Naive thymus-derived CD4-positive, alpha-beta T cell (primary cell): ENCODE measurements around the gene CERS6. TPM values are rescaled to one million over a fixed set of nuclear protein-coding genes. Genes with fewer than 3 reads are reported as not detected.

Experiments used
- ATAC-seq: fragments of 150-1000 bp; cut with Tn5 transposase; 2 replicates; pipeline ENCODE4 v1.10.0; 2021; ENCODE audit warnings: mild to moderate bottlenecking, moderate library complexity
- CTCF ChIA-PET: fragments of 350-600 bp; sonication (Branson Sonifier 250); formaldehyde crosslinking; loops from one replicate; lab custom pipeline; 2021; ENCODE audit warnings: antibody characterized with exemption; lab: Charles Lee
- POLR2A ChIA-PET: fragments of 350-600 bp; sonication (Branson Sonifier 250); formaldehyde crosslinking; loops from one replicate; lab custom pipeline; 2021; ENCODE audit warnings: antibody characterized with exemption, inconsistent platforms; lab: Charles Lee
- DNase-seq, 9 donors: peaks; one replicate each; pipeline versions ENCODE4 v3.0.0 to v3.0.0-alpha.2; 2020 to 2022; ENCODE audit warnings: mixed read lengths in 1 of 9
- H3K27ac ChIP-seq: one replicate; pipeline ENCODE4 v1.7.0; 2013; ENCODE audit warnings: mild to moderate bottlenecking, low read depth, low read length, moderate library complexity
- H3K27me3 ChIP-seq, 2 donors: one replicate each; pipeline ENCODE4 v1.7.0; 2013; ENCODE audit warnings: low read length in 2 of 2, mild to moderate bottlenecking in 2 of 2, moderate library complexity in 2 of 2; ENCODE audit not compliant: control insufficient read depth in 2 of 2, insufficient read depth in 2 of 2
- H3K36me3 ChIP-seq, 3 experiments: 1 replicate in 2 of 3; 2 replicates in 1 of 3; pipeline ENCODE4 v1.7.0; 2013; ENCODE audit warnings: low read length in 3 of 3, mild to moderate bottlenecking in 3 of 3, moderate library complexity in 1 of 3; ENCODE audit not compliant: insufficient read depth in 3 of 3, control insufficient read depth in 2 of 3
- H3K4me1 ChIP-seq, 2 donors: one replicate each; pipeline ENCODE4 v1.7.0; 2013; ENCODE audit warnings: low read length in 2 of 2, mild to moderate bottlenecking in 2 of 2, moderate library complexity in 1 of 2; ENCODE audit not compliant: control insufficient read depth in 2 of 2, insufficient read depth in 2 of 2
- H3K4me3 ChIP-seq: 2 replicates; pipeline ENCODE4 v1.7.0; 2013; ENCODE audit warnings: mild to moderate bottlenecking, low read length
- H3K9me3 ChIP-seq, 3 experiments: 1 replicate in 2 of 3; 2 replicates in 1 of 3; pipeline ENCODE4 v1.7.0; 2013; ENCODE audit warnings: low read length in 3 of 3; ENCODE audit not compliant: control insufficient read depth in 2 of 3
- H3K27ac Mint-ChIP-seq, 9 donors: one replicate each; pipeline ENCODE4 v1.8.0; 2020 to 2022; ENCODE audit warnings: mixed read lengths in 9 of 9, mild to moderate bottlenecking in 8 of 9, moderate library complexity in 5 of 9, inconsistent platforms in 2 of 9
- H3K27me3 Mint-ChIP-seq, 5 donors: one replicate each; pipeline ENCODE4 v1.8.0; 2021 to 2022; ENCODE audit warnings: mixed read lengths in 5 of 5, mild to moderate bottlenecking in 1 of 5
- H3K36me3 Mint-ChIP-seq, 5 donors: one replicate each; pipeline ENCODE4 v1.8.0; 2020 to 2022; ENCODE audit warnings: mixed read lengths in 5 of 5, mild to moderate bottlenecking in 3 of 5, inconsistent platforms in 1 of 5
- H3K4me1 Mint-ChIP-seq, 7 donors: one replicate each; pipeline ENCODE4 v1.8.0; 2020 to 2022; ENCODE audit warnings: mixed read lengths in 7 of 7, mild to moderate bottlenecking in 3 of 7, inconsistent platforms in 1 of 7
- H3K4me3 Mint-ChIP-seq, 10 donors: one replicate each; pipeline ENCODE4 v1.8.0; 2020 to 2022; ENCODE audit warnings: mild to moderate bottlenecking in 10 of 10, mixed read lengths in 10 of 10, moderate library complexity in 6 of 10, inconsistent platforms in 2 of 10
- H3K9me3 Mint-ChIP-seq, 11 donors: one replicate each; pipeline ENCODE4 v1.8.0; 2020 to 2022; ENCODE audit warnings: mixed read lengths in 11 of 11, mild to moderate bottlenecking in 4 of 11, inconsistent platforms in 1 of 11, moderate library complexity in 1 of 11
- intact Hi-C, 2 donors: fragments of 100-400 bp; cut with micrococcal nuclease; formaldehyde crosslinking; loops; one replicate each; pipeline ENCODE4 v1.15.1; 2023
- polyA plus RNA-seq, 2 donors: library from polyadenylated mRNA; unstranded; fragments of 300-500 nt; fragmentation: Illumina TruSeq; gene quantifications; one replicate each; pipeline ENCODE4 v1.2.3, GENCODE V29; 2021
- total RNA-seq, 6 experiments: library from RNA in 5 of 6; stranded (reverse) in 5 of 6; gene quantifications; 1 replicate in 5 of 6; 2 replicates in 1 of 6; pipeline ENCODE4 v1.2.3 and lab custom pipeline; 2021 to 2026

CERS6 gene
- total and polyA plus RNA-seq, 7 experiments from 2014 or later, result 9.1 to 28.4 (median 19.7) TPM

DNA sequence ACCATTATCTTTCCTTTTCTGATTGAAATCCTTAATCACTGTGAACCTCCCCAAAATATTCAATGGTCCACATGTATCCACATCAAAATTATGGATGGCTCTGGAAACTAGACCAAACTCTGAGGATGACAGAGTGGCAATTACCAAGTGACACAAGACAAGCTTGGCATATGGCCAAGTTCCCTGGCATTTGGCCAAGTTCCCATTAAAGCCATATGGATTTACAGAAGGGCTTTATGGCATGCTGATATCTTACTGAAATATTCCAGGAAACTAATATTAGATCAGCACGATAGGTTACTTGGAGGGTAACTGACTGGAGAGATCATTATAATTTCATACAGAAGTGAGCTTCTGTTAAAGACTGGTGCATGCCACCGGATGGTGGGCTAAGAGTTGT is 21.9 kb upstream of the CERS6 start:
- no peaks in the 10 kb centered on the region for H3K27me3 Mint-ChIP-seq
- POLR2A ChIA-PET, result interaction anchor here (0.7 to 6.3 kb wide), 11 partner anchors 8 to 253 kb away, joined by 3 to 35 read pairs (median 3); partner anchors contain the start of gene CERS6
- CTCF ChIA-PET, result interaction anchor here (0.7 to 1.4 kb wide), 5 partner anchors 9 to 326 kb away, joined by 3 to 4 read pairs (median 3); no protein-coding TSS in a partner anchor
- peaks cover 0 to 2% (median 0%) of the 10 kb centered on the region in 11 donors for H3K9me3 Mint-ChIP-seq
- intact Hi-C loops, result loop anchor here in 1 of 2 donors (5.0 kb wide), 1 partner anchor 187 kb away; the partner anchor contains the start of gene STK39
- no peaks in the 10 kb centered on the region for H3K27me3 ChIP-seq
- H3K4me1 ChIP-seq, result peaks cover 6 to 59% of the 10 kb centered on the region in 2 donors
- H3K36me3 Mint-ChIP-seq, result peaks cover 0 to 6% (median 4%) of the 10 kb centered on the region in 5 donors
- no peak for DNase-seq
- H3K4me3 Mint-ChIP-seq, result peak overlapping the region in 4 of 10 donors; percentile 34 to 78 (median 70)
- ATAC-seq, result no peak
- H3K36me3 ChIP-seq, result no peaks in the 10 kb centered on the region
- no peak overlapping the region for H3K27ac ChIP-seq
- H3K9me3 ChIP-seq, result no peaks in the 10 kb centered on the region
- H3K4me3 ChIP-seq, result no peak overlapping the region
- H3K27ac Mint-ChIP-seq, result peak overlapping the region in 5 of 9 donors; percentile 6 to 94 (median 48)
- peaks cover 31 to 94% (median 70%) of the 10 kb centered on the region in 7 donors for H3K4me1 Mint-ChIP-seq

DNA sequence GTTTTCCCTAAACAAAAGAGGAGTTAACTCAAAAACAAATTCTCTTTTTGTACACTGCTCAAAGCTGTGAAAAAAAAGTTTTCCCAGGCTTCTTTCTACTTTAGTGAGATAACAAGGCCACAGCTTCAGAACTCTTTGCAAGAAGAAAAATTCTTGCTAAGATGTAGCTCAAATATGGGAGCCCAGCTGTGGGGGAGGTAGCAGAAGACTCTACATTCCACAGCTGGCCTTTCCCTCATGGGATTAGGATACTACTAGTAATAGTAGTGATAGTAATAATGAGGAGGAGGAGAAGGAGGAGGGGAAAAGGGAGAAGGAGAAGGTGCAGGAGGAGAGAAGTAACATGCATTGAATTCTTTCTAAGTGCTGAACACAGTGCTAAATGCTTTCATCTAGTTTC is 19.2 kb upstream of the CERS6 start:
- POLR2A ChIA-PET, result interaction anchor here (0.5 to 6.3 kb wide), 4 partner anchors 10 to 18 kb away, joined by 3 to 35 read pairs (median 18); partner anchors contain the start of gene CERS6
- intact Hi-C loops, result no loop called here
- H3K9me3 Mint-ChIP-seq, result peaks cover 0 to 1% (median 0%) of the 10 kb centered on the region in 11 donors
- Histone ChIP-seq H3K36me3 (no peaks in the 10 kb centered on the region), H3K27ac (no peak overlapping the region), H3K27me3 (no peaks in the 10 kb centered on the region), H3K4me3 (no peak overlapping the region), H3K9me3 (no peaks in the 10 kb centered on the region), H3K4me1 (peaks cover 6 to 61% of the 10 kb centered on the region in 2 donors)
- CTCF ChIA-PET, result no interaction called here
- no peak for DNase-seq
- peaks cover 33 to 92% (median 79%) of the 10 kb centered on the region in 7 donors for H3K4me1 Mint-ChIP-seq
- peak overlapping the region in 6 of 10 donors; percentile 13 to 71 (median 58) for H3K4me3 Mint-ChIP-seq
- peak; percentile 33 for ATAC-seq
- peaks cover 0 to 3% (median 0%) of the 10 kb centered on the region in 5 donors for H3K36me3 Mint-ChIP-seq
- peaks cover 0 to 2% (median 0%) of the 10 kb centered on the region in 5 donors for H3K27me3 Mint-ChIP-seq
- peak overlapping the region in 6 of 9 donors; percentile 4 to 76 (median 68) for H3K27ac Mint-ChIP-seq

DNA sequence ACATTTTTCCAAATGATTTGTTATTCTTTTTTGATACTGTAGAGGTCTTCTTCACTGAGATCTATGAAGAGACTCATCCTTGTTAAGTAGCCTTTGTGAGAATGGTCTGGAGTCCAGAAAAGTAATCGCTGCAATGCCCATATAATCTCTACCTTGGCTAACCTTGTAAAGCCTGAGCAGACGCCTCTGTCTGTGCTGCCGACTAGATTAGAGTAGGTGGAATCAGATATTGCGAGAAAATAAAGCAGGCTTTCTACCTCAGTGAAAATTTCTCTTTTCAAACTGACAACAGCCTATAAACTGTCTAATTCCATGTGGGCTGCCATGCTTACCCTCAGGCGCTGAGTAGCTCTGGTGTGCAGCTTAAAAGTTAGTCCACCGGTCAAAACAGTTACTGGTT is 17.5 kb upstream of the CERS6 start:
- no peak overlapping the region for H3K27ac ChIP-seq
- no peaks in the 10 kb centered on the region for H3K36me3 ChIP-seq
- ChIA-PET POLR2A (interaction anchor here (1.0 kb wide), 1 partner anchor 17 kb away, joined by 3 read pairs; no protein-coding TSS in a partner anchor), CTCF (interaction anchor here (0.7 kb wide), 1 partner anchor 13 kb away, joined by 3 read pairs; no protein-coding TSS in a partner anchor)
- H3K4me1 ChIP-seq, result peaks cover 0 to 50% of the 10 kb centered on the region in 2 donors
- no peaks in the 10 kb centered on the region for H3K9me3 ChIP-seq
- no peaks in the 10 kb centered on the region for H3K36me3 Mint-ChIP-seq
- no peaks in the 10 kb centered on the region for H3K27me3 ChIP-seq
- DNase-seq (no peak), ATAC-seq (no peak)
- peak overlapping the region in 1 of 10 donors; percentile 26 for H3K4me3 Mint-ChIP-seq
- peaks cover 0 to 2% (median 0%) of the 10 kb centered on the region in 5 donors for H3K27me3 Mint-ChIP-seq
- H3K4me3 ChIP-seq, result no peak overlapping the region
- peaks cover 22 to 85% (median 68%) of the 10 kb centered on the region in 7 donors for H3K4me1 Mint-ChIP-seq
- intact Hi-C loops, result no loop called here
- H3K27ac Mint-ChIP-seq, result peak overlapping the region in 1 of 9 donors; percentile 12
- H3K9me3 Mint-ChIP-seq, result no peaks in the 10 kb centered on the region

DNA sequence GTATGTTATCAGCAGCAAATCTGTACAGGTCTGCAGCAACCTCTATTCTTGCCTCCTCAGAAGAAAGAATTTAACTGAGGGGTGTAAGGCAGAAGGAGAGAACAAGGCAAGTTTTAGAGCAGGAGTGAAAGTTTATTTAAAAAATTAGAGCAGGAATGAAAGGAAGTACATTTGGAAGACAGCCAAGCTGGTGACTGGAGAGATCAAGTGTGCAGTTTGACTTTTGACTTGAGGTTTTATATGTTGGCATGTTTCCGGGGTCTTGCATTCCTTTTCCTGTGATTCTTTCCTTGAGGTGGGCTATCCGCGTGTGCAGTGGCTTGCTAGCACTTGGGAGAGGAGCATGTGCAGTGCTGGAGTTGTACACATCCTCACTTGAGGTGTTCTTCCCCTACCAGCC is 16.5 kb upstream of the CERS6 start:
- Mint-ChIP-seq H3K36me3 (peaks cover 0 to 2% (median 0%) of the 10 kb centered on the region in 5 donors), H3K27ac (peak overlapping the region in 2 of 9 donors; percentile 8 to 27), H3K9me3 (peaks cover 0 to 2% (median 0%) of the 10 kb centered on the region in 11 donors), H3K27me3 (peaks cover 0 to 2% (median 0%) of the 10 kb centered on the region in 5 donors), H3K4me3 (peak overlapping the region in 7 of 10 donors; percentile 0 to 75 (median 41)), H3K4me1 (peaks cover 12 to 85% (median 67%) of the 10 kb centered on the region in 7 donors)
- Histone ChIP-seq H3K27me3 (no peaks in the 10 kb centered on the region), H3K36me3 (no peaks in the 10 kb centered on the region), H3K4me1 (peaks cover 0 to 44% of the 10 kb centered on the region in 2 donors), H3K4me3 (no peak overlapping the region), H3K9me3 (no peaks in the 10 kb centered on the region), H3K27ac (no peak overlapping the region)
- DNase-seq, result peak in 1 of 9 donors; percentile 29
- no peak for ATAC-seq
- CTCF ChIA-PET, result interaction anchor here (1.1 kb wide), 1 partner anchor 12 kb away, joined by 4 read pairs; no protein-coding TSS in a partner anchor
- POLR2A ChIA-PET, result interaction anchor here (0.7 to 4.8 kb wide), 3 partner anchors 7 to 16 kb away, joined by 3 to 29 read pairs (median 3); no protein-coding TSS in a partner anchor
- intact Hi-C loops, result no loop called here

DNA sequence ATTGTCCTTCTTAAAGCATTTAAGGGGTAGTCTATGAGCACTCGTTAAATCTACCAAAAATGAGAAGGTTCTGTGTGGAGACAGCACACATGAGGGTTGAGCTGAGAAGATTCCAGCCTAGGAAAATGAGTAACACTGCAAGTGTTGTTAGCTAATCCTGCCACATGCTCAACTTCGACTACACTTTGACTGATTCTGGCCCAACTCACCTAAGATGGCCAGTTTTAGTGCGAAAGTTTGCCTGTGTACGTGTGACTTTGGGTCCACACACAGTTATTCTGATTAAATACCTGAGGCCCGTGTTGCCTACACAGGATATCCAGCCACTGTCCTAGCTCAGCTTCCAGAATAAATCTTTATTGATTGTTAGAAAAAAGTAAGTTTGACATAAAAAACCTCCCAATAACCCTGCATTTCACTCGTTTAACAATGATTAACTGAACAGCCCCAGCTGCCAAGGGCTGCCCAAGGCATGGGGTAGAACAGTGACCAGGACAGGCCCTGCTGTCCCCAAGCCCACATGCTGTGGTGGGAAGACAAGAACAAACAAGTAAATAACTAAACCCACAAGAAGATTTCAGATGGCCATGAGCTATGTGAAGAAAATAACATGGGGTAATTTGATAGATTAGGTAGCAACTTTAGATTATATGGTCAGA is 14.7 kb upstream of the CERS6 start:
- peaks cover 0 to 43% of the 10 kb centered on the region in 2 donors for H3K4me1 ChIP-seq
- peaks cover 0 to 10% (median 0%) of the 10 kb centered on the region in 5 donors for H3K36me3 Mint-ChIP-seq
- H3K36me3 ChIP-seq, result no peaks in the 10 kb centered on the region
- intact Hi-C loops, result loop anchor here in 1 of 2 donors (5.0 kb wide), 1 partner anchor 246 kb away; no protein-coding TSS in a partner anchor
- ChIA-PET POLR2A (interaction anchor here (0.6 to 4.8 kb wide), 4 partner anchors 9 to 298 kb away, joined by 3 to 29 read pairs (median 12); no protein-coding TSS in a partner anchor), CTCF (interaction anchor here (1.3 to 3.2 kb wide), 4 partner anchors 10 to 246 kb away, joined by 3 to 10 read pairs (median 5); no protein-coding TSS in a partner anchor)
- peaks cover 0 to 12% (median 0%) of the 10 kb centered on the region in 11 donors for H3K9me3 Mint-ChIP-seq
- peaks cover 6 to 77% (median 57%) of the 10 kb centered on the region in 7 donors for H3K4me1 Mint-ChIP-seq
- no peak overlapping the region for H3K4me3 Mint-ChIP-seq
- no peak overlapping the region for H3K27ac ChIP-seq
- H3K27me3 Mint-ChIP-seq, result peaks cover 0 to 2% (median 0%) of the 10 kb centered on the region in 5 donors
- H3K27ac Mint-ChIP-seq, result peak overlapping the region in 1 of 9 donors; percentile 13
- ATAC-seq, result no peak
- no peaks in the 10 kb centered on the region for H3K27me3 ChIP-seq
- no peak for DNase-seq
- H3K9me3 ChIP-seq, result no peaks in the 10 kb centered on the region
- H3K4me3 ChIP-seq, result no peak overlapping the region

DNA sequence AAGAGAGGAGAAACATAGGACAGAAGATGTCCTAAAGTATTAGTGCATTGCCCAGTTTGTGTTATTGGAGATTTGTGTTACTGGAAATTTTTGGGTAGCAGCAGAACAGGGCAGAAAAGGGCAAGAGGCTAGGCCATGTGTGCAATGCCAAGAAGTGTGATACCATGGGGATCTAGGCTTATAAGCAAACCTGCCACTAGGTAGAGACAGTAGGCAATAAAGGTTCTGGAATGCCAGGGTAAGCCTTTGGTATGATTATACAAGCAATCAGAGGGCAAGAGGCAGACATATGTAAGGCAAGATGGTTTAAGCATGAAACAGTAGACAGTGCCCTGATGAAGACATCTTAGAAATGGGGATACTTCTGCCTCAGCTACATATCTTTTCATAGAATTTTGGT is 12.3 kb upstream of the CERS6 start:
- H3K27me3 Mint-ChIP-seq, result peaks cover 0 to 2% (median 0%) of the 10 kb centered on the region in 5 donors
- peak overlapping the region in 1 of 10 donors; percentile 3 for H3K4me3 Mint-ChIP-seq
- ChIA-PET CTCF (interaction anchor here (1.5 to 3.2 kb wide), 2 partner anchors 10 to 243 kb away, joined by 3 to 10 read pairs; no protein-coding TSS in a partner anchor), POLR2A (interaction anchor here (1.0 to 4.8 kb wide), 4 partner anchors 7 to 18 kb away, joined by 4 to 29 read pairs (median 12); partner anchors contain the start of gene CERS6)
- H3K27me3 ChIP-seq, result no peaks in the 10 kb centered on the region
- peaks cover 0 to 19% (median 0%) of the 10 kb centered on the region in 11 donors for H3K9me3 Mint-ChIP-seq
- H3K36me3 ChIP-seq, result no peaks in the 10 kb centered on the region
- peak overlapping the region in 3 of 9 donors; percentile 7 to 35 (median 11) for H3K27ac Mint-ChIP-seq
- H3K4me1 ChIP-seq, result peaks cover 0 to 29% of the 10 kb centered on the region in 2 donors
- H3K36me3 Mint-ChIP-seq, result peaks cover 0 to 17% (median 0%) of the 10 kb centered on the region in 5 donors
- H3K27ac ChIP-seq, result no peak overlapping the region
- no peaks in the 10 kb centered on the region for H3K9me3 ChIP-seq
- intact Hi-C loops, result loop anchor here in 1 of 2 donors (1.0 to 5.0 kb wide), 2 partner anchors 12 to 243 kb away; no protein-coding TSS in a partner anchor
- H3K4me1 Mint-ChIP-seq, result peaks cover 2 to 72% (median 58%) of the 10 kb centered on the region in 7 donors
- H3K4me3 ChIP-seq, result no peak overlapping the region
- DNase-seq, result no peak
- no peak for ATAC-seq
